ENCODE data around the gene PPP1R13L.

The PPP1R13L gene

GRCh38 chr19:45358213-45358792 is 46.6 kb downstream of the PPP1R13L start:
- no peak for TF ChIP-seq CTCF (IDR thresholded peaks at IDR 0.05)
- no peak for TF ChIP-seq ZFX (IDR thresholded peaks at IDR 0.05; ENCODE audit: borderline replicate concordance)
- H3K27ac ChIP-seq = no peak overlapping the region

- no peak for TF ChIP-seq CTCF (IDR thresholded peaks at IDR 0.05)
These were observed 47.5 kb downstream of the PPP1R13L start for GRCh38 chr19:45357445-45357783.

GRCh38 chr19:45356760-45357444 is 48.0 kb downstream of the PPP1R13L start:
- H3K27ac ChIP-seq = no peak overlapping the region
- TF ChIP-seq ZFX (IDR thresholded peaks at IDR 0.05; ENCODE audit: borderline replicate concordance) (no peak), CTCF (IDR thresholded peaks at IDR 0.05) (no peak)

More at GRCh38 chr19:45357445-45357783, 47.5 kb downstream of the PPP1R13L start:
- no peak overlapping the region for H3K27ac ChIP-seq

GRCh38 chr19:45355910-45356309 is 49.0 kb downstream of the PPP1R13L start:
- H3K27ac ChIP-seq = no peak overlapping the region
- TF ChIP-seq ZFX (IDR thresholded peaks at IDR 0.05; ENCODE audit: borderline replicate concordance) = no peak
- TF ChIP-seq CTCF (IDR thresholded peaks at IDR 0.05) = no peak

- H3K27ac ChIP-seq = no peak overlapping the region
- TF ChIP-seq CTCF (IDR thresholded peaks at IDR 0.05) (no peak), ZFX (IDR thresholded peaks at IDR 0.05; ENCODE audit: borderline replicate concordance) (no peak)
These were observed 49.5 kb downstream of the PPP1R13L start for GRCh38 chr19:45355402-45355801.

- TF ChIP-seq ZFX (IDR thresholded peaks at IDR 0.05; ENCODE audit: borderline replicate concordance) (no peak), CTCF (IDR thresholded peaks at IDR 0.05) (no peak)
- H3K27ac ChIP-seq = no peak overlapping the region
These were observed 50.5 kb downstream of the PPP1R13L start for GRCh38 chr19:45354241-45354842.

Measured in 22Rv1 (cell line).